Keratinocyte (primary cell): Measurements from ENCODE around the gene RNH1. TPM values are rescaled to one million over a fixed set of nuclear protein-coding genes. Genes with fewer than 3 reads are reported as not detected.

ENCODE experiments used
- DNase-seq: peaks from one replicate; pipeline ENCODE4 v3.0.0-alpha.2; 2011; ENCODE audit warnings: low read depth, missing footprints, low spot score
- FAIRE-seq: peaks from 2 replicates; lab custom pipeline; 2011; peaks lifted over from hg19 to GRCh38; lab: Jason Lieb, UNC
- H2AFZ ChIP-seq: 2 replicates; pipeline ENCODE4 v1.6.0; 2012; ENCODE audit warnings: low read length, control low read depth, inconsistent platforms; ENCODE audit not compliant: control insufficient read depth
- H3K27ac ChIP-seq: 2 replicates; pipeline ENCODE4 v1.5.1; 2011; ENCODE audit warnings: low read length; ENCODE audit not compliant: control insufficient read depth, insufficient read depth
- H3K27me3 ChIP-seq: 3 replicates; pipeline ENCODE4 v1.6.0; 2011; ENCODE audit warnings: low read length; ENCODE audit not compliant: control insufficient read depth, insufficient read depth; ENCODE audit errors: extremely low read depth
- H3K36me3 ChIP-seq, 2 experiments: 2 replicates in 1 of 2; 3 replicates in 1 of 2; pipeline ENCODE4 v1.5.1; 2011; ENCODE audit warnings: low read length in 2 of 2, mild to moderate bottlenecking in 1 of 2; ENCODE audit not compliant: control insufficient read depth in 2 of 2, insufficient read depth in 2 of 2; ENCODE audit errors: extremely low read depth in 1 of 2
- H3K4me1 ChIP-seq: 3 replicates; pipeline ENCODE4 v1.5.1; 2011; ENCODE audit warnings: low read length; ENCODE audit not compliant: control insufficient read depth, insufficient read depth; ENCODE audit errors: extremely low read depth
- H3K4me2 ChIP-seq: 3 replicates; pipeline ENCODE4 v1.6.0; 2011; ENCODE audit warnings: low read depth, low read length; ENCODE audit not compliant: control insufficient read depth, insufficient read depth; ENCODE audit errors: extremely low read depth
- H3K4me3 ChIP-seq, 3 experiments: fragments of 200-600 bp in 1 of 3; sonication (generic) in 1 of 3; 2 replicates in 2 of 3; 3 replicates in 1 of 3; pipeline ENCODE4 v1.5.1; 2011 to 2016; ENCODE audit warnings: low read length in 3 of 3, mild to moderate bottlenecking in 3 of 3, control low read depth in 2 of 3, inconsistent platforms in 1 of 3, low read depth in 1 of 3, mixed read lengths in 1 of 3, mixed run types in 1 of 3, moderate library complexity in 1 of 3; ENCODE audit not compliant: control insufficient read depth in 2 of 3, insufficient read depth in 2 of 3; ENCODE audit errors: extremely low read depth in 1 of 3
- H3K79me2 ChIP-seq: 2 replicates; pipeline ENCODE4 v1.6.0; 2012; ENCODE audit warnings: low read length; ENCODE audit not compliant: control insufficient read depth, insufficient read depth
- H3K9ac ChIP-seq: 3 replicates; pipeline ENCODE4 v1.6.0; 2011; ENCODE audit warnings: low read length; ENCODE audit not compliant: control insufficient read depth, insufficient read depth; ENCODE audit errors: extremely low read depth
- H3K9me1 ChIP-seq: 3 replicates; pipeline ENCODE4 v1.6.0; 2011; ENCODE audit warnings: low read length; ENCODE audit not compliant: control insufficient read depth, insufficient read depth; ENCODE audit errors: extremely low read depth
- H3K9me3 ChIP-seq: 2 replicates; pipeline ENCODE4 v1.5.1; 2012; ENCODE audit warnings: low read depth, low read length; ENCODE audit not compliant: control insufficient read depth
- H4K20me1 ChIP-seq: 3 replicates; pipeline ENCODE4 v1.6.0; 2011; ENCODE audit warnings: low read length; ENCODE audit not compliant: control insufficient read depth, insufficient read depth; ENCODE audit errors: extremely low read depth
- EZH2 ChIP-seq: IDR thresholded peaks from one replicate; pipeline ENCODE4 v1.6.1; 2012; ENCODE audit warnings: inconsistent platforms, mild to moderate bottlenecking, low read length, moderate library complexity
- dilution Hi-C: fragments of 300-500 bp; cut with MboI; formaldehyde crosslinking; loops from one replicate; pipeline ENCODE4 v1.7.0; 2020; ENCODE audit warnings: low sequenced_read_pairs; ENCODE audit not compliant: extremely low pct_ligation_motif_present
- polyA plus RNA-seq, 5 experiments: library from polyadenylated mRNA; depleted of rRNA in 3 of 5; stranded (reverse) in 3 of 5; stranded (forward) in 1 of 5; unstranded in 1 of 5; fragments of >200 nt; gene quantifications; 1 replicate in 1 of 5; 2 replicates in 3 of 5; 3 replicates in 1 of 5; pipeline versions ENCODE4 v1.2.1 to v1.2.3, GENCODE V29; 2011 to 2012; ENCODE audit warnings: missing spikeins in 2 of 5, low read depth in 1 of 5, low replicate concordance in 1 of 5
- TF ChIP-seq, protein P1 (sequence below), 3 experiments: IDR thresholded peaks in 1 of 3; conservative IDR thresholded peaks in 1 of 3; optimal IDR thresholded peaks in 1 of 3; 2 replicates in 2 of 3; 3 replicates in 1 of 3; pipeline versions ENCODE3 to v1.5.1; 2011; ENCODE audit warnings: low read length in 3 of 3, mild to moderate bottlenecking in 3 of 3, moderate library complexity in 2 of 3, control low read depth in 1 of 3, inconsistent platforms in 1 of 3; ENCODE audit not compliant: insufficient read depth in 2 of 3; ENCODE audit errors: extremely low read depth in 1 of 3

Gene RNH1
- polyA plus RNA-seq, 1 donor (not counting 4 experiments of a cell fraction or from before 2014, with no cell fraction given) = 92.0 TPM

DNA sequence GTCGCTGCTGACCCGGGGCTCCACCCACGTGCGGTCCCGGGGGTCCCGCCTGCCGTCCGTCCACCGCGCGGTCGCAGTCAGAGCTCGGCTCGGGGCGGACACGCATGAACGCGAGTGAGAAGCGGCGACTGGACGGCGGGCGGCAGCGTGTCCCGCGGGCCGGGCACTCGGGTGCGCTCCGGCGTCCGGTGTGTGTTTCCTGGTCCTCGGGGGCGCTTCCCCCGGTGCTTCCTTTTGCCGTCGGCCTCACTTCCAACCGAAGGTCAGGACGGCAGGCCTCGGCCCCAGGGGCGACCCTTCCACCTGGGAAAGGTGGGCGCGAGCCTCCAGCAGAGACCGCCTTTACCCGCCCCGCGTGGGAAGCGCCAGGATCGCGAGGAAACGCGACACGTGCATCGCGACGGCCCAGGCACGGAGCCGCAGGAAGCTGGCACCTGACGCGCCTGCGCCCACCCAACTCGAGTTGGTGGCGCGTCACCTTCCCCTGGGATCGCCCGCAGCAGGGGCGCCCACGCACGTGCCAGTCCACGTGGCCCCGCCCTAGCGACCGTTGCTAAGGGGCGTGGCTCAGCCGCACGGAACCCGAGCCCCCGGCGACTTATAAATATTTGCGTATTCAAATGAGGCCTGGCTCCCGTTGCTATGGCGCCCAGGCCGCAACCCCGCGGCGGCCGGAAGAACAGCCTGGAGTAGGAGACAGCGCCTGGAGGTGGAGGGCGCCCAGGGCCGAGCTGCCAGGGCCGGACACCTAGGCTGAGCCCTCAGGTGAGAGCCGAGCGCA, 30.0 kb upstream of the RNH1 start, which contains the start of gene LRRC56:
LRRC56 (plus strand) TSS at position 687 of the 781 bp plus-strand sequence. CDS start 3,158 bp downstream, outside the sequence.
- dilution Hi-C loops = no loop called here
- peak within 1 kb of the TSS; percentile 56 for H3K9ac ChIP-seq
- TF ChIP-seq EZH2 = peak; percentile 21
- TF ChIP-seq, protein P1, sequence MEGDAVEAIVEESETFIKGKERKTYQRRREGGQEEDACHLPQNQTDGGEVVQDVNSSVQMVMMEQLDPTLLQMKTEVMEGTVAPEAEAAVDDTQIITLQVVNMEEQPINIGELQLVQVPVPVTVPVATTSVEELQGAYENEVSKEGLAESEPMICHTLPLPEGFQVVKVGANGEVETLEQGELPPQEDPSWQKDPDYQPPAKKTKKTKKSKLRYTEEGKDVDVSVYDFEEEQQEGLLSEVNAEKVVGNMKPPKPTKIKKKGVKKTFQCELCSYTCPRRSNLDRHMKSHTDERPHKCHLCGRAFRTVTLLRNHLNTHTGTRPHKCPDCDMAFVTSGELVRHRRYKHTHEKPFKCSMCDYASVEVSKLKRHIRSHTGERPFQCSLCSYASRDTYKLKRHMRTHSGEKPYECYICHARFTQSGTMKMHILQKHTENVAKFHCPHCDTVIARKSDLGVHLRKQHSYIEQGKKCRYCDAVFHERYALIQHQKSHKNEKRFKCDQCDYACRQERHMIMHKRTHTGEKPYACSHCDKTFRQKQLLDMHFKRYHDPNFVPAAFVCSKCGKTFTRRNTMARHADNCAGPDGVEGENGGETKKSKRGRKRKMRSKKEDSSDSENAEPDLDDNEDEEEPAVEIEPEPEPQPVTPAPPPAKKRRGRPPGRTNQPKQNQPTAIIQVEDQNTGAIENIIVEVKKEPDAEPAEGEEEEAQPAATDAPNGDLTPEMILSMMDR (optimal IDR thresholded peaks at IDR 0.05 in 1 of 3, IDR thresholded peaks at IDR 0.05 in 1 of 3, conservative IDR thresholded peaks at IDR 0.05 in 1 of 3; ENCODE audit: extremely low read depth in 1 of 3, insufficient read depth in 2 of 3, low read length in 3 of 3) = no peak
- H4K20me1 ChIP-seq = peaks cover 17% of the 10 kb centered on the region
- peaks cover 23% of the 10 kb centered on the region for H3K4me1 ChIP-seq
- peak within 1 kb of the TSS; percentile 43 for H2AFZ ChIP-seq
- FAIRE-seq (no peak), DNase-seq (no peak)
- peak within 1 kb of the TSS; percentile 20 for H3K27ac ChIP-seq
- H3K36me3 ChIP-seq = peaks cover 11 to 17% of the 10 kb centered on the region in 2 experiments
- no peaks in the 10 kb centered on the region for H3K9me3 ChIP-seq
- H3K9me1 ChIP-seq = no peaks in the 10 kb centered on the region
- peaks cover 6% of the 10 kb centered on the region for H3K27me3 ChIP-seq
- peak within 1 kb of the TSS in 2 of 3 experiments; percentile 19 to 34 for H3K4me3 ChIP-seq
- peak within 1 kb of the TSS; percentile 68 for H3K4me2 ChIP-seq
- H3K79me2 ChIP-seq = peaks cover 26% of the 10 kb centered on the region

DNA sequence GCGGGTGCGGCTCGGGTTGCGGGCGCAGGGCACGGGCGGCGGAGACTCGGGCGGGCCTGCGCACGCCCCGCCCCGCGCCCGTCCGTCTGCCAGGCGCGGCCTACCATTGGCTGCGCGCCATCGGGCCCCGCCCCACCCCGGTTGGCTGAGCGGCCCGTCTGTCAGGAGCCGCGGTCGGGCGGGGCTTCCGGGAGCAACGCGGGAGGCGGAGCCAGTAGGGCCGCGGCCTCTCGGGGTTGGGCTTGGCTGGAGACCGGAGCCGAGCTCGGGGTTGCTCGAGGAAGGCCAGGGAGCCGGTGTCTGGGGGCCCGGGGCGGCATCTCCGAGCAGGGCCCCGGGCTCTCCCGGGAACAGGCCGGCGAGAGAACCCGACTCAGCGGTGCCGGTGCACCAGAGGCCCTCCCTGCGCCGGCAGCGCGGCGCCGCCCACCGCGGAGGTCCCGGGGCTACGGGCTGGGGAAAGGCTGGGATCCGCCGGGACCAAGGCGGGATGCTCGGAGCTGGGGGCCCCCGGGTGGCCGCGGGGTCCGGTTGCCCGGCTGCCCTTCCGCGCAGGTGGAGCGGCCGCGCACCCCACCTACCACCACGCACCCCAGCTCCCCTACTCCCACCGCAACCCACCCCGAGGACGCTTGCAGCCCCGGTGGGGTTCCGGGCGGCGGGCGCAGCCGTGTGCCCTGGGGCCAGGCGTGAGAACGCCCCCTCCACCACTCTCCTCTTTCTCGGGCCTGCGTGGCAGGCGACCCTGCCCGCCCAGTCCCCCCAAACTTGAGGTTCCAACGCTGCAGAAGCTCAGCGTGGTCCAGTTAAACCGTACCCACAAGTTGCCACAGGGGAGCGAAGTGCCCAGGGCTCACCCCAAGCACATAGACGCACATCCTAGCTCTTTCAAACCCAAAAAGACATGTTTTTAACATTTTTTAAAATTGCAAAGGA, 28.7 kb upstream of the RNH1 start, which contains the start of gene HRAS:
HRAS (minus strand) TSS at position 58 of the 936 bp plus-strand sequence.
- peaks cover 23% of the 10 kb centered on the region for H3K4me1 ChIP-seq

More for the DNA sequence above, 28.7 kb upstream of the RNH1 start, which contains the start of gene HRAS:
- peaks cover 6% of the 10 kb centered on the region for H3K27me3 ChIP-seq
- H4K20me1 ChIP-seq = peaks cover 22% of the 10 kb centered on the region
- H3K27ac ChIP-seq = peak within 1 kb of the TSS; percentile 82
- dilution Hi-C loops = no loop called here
- H2AFZ ChIP-seq = peak within 1 kb of the TSS; percentile 19
- DNase-seq = peak; percentile 53
- no peak for FAIRE-seq
- H3K9me1 ChIP-seq = no peaks in the 10 kb centered on the region
- H3K36me3 ChIP-seq = peaks cover 17 to 27% of the 10 kb centered on the region in 2 experiments
- TF ChIP-seq EZH2 = no peak
- TF ChIP-seq, protein P1 (optimal IDR thresholded peaks at IDR 0.05 in 1 of 3, IDR thresholded peaks at IDR 0.05 in 1 of 3, conservative IDR thresholded peaks at IDR 0.05 in 1 of 3; ENCODE audit: extremely low read depth in 1 of 3, insufficient read depth in 2 of 3, low read length in 3 of 3) = no peak
- H3K79me2 ChIP-seq = peaks cover 31% of the 10 kb centered on the region
- peak within 1 kb of the TSS; percentile 74 to 96 (median 83) for H3K4me3 ChIP-seq
- peak within 1 kb of the TSS; percentile 68 for H3K4me2 ChIP-seq
- H3K9ac ChIP-seq = peak within 1 kb of the TSS; percentile 90
- no peaks in the 10 kb centered on the region for H3K9me3 ChIP-seq
